GM20431 (cell line): ENCODE measurements around the gene CIC.

Experiments used
- in situ Hi-C: fragments of 300-500 bp; cut with MseI, MboI; formaldehyde crosslinking; loops from one replicate; pipeline ENCODE4 v1.15.0; 2020; ENCODE audit warnings: low sequenced_read_pairs; ENCODE audit not compliant: unreplicated experiment

The CIC gene

GRCh38 chr19:42268704-42269477 is at the start of gene CIC:
Gene CIC, plus strand, starts transcription at chr19:42269252. Its CDS starts 2,532 bp downstream, at chr19:42271784.
- in situ Hi-C loops: no loop called here

- in situ Hi-C loops: no loop called here
Measured at GRCh38 chr19:42219812-42220750, 49.0 kb upstream of the CIC start, which contains the start of gene ZNF526. Gene ZNF526, plus strand, starts transcription at chr19:42220312. Its CDS starts 4,092 bp downstream, at chr19:42224404.

- in situ Hi-C loops: no loop called here
Measured at GRCh38 chr19:42220751-42221097, 48.3 kb upstream of the CIC start.

- in situ Hi-C loops: no loop called here
Measured at GRCh38 chr19:42224940-42225717, 43.9 kb upstream of the CIC start.

GRCh38 chr19:42225718-42226292 is 43.2 kb upstream of the CIC start:
- in situ Hi-C loops: no loop called here

- in situ Hi-C loops: no loop called here
Measured at GRCh38 chr19:42226886-42227285, 42.2 kb upstream of the CIC start.

- in situ Hi-C loops: no loop called here
Measured at GRCh38 chr19:42228641-42229040, 40.4 kb upstream of the CIC start.

- in situ Hi-C loops: no loop called here
Measured at GRCh38 chr19:42229301-42229854, 39.7 kb upstream of the CIC start.

- in situ Hi-C loops: no loop called here
Measured at GRCh38 chr19:42229855-42230351, 39.1 kb upstream of the CIC start.

GRCh38 chr19:42230571-42230970 is 38.5 kb upstream of the CIC start:
- in situ Hi-C loops: no loop called here

- in situ Hi-C loops: no loop called here
Measured at GRCh38 chr19:42232435-42232834, 36.6 kb upstream of the CIC start.

- in situ Hi-C loops: no loop called here
Measured at GRCh38 chr19:42233106-42233505, 35.9 kb upstream of the CIC start.

GRCh38 chr19:42233678-42234292 is 35.3 kb upstream of the CIC start:
- in situ Hi-C loops: no loop called here

GRCh38 chr19:42234364-42234763 is 34.7 kb upstream of the CIC start:
- in situ Hi-C loops: no loop called here

- in situ Hi-C loops: no loop called here
Measured at GRCh38 chr19:42235181-42235580, 33.9 kb upstream of the CIC start.

GRCh38 chr19:42239544-42240220 is 29.4 kb upstream of the CIC start:
- in situ Hi-C loops: no loop called here

GRCh38 chr19:42241279-42241678 is 27.8 kb upstream of the CIC start:
- in situ Hi-C loops: no loop called here

GRCh38 chr19:42242069-42242511 is 27.0 kb upstream of the CIC start:
- in situ Hi-C loops: no loop called here
